GM18499 (cell line): ENCODE measurements around the gene ABCA7.

Experiments used
- ATAC-seq: cut with Tn5 transposase; IDR thresholded peaks from one replicate; pipeline ENCODE4 v1.9.1; 2021; ENCODE audit warnings: moderate number of reproducible peaks; ENCODE audit not compliant: insufficient read depth, unreplicated experiment

Gene ABCA7

GRCh38 chr19:1003283-1003682 lies 36.6 kb upstream of the ABCA7 start:
- ATAC-seq, result no peak

DNA sequence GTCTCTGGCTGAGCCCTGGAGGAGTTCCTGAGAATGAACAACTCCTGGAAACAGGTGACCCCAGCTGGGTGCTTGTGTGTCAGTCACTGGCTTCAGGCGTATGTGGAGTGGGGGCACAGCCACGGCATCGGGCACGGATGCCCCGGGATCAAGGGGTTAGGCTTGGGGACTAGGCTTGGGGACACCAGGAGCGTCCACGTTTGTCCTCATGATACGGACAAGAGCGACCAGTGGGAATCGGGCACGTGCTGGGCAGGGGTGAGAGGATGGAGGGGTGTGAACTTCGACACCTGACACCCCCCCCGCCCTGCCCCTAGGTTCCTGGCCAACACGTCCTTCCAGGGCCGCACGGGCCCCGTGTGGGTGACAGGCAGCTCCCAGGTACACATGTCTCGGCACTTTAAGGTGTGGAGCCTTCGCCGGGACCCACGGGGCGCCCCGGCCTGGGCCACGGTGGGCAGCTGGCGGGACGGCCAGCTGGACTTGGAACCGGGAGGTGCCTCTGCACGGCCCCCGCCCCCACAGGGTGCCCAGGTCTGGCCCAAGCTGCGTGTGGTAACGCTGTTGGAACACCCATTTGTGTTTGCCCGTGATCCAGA lies 35.6 kb upstream of the ABCA7 start:
- ATAC-seq, result no peak

DNA sequence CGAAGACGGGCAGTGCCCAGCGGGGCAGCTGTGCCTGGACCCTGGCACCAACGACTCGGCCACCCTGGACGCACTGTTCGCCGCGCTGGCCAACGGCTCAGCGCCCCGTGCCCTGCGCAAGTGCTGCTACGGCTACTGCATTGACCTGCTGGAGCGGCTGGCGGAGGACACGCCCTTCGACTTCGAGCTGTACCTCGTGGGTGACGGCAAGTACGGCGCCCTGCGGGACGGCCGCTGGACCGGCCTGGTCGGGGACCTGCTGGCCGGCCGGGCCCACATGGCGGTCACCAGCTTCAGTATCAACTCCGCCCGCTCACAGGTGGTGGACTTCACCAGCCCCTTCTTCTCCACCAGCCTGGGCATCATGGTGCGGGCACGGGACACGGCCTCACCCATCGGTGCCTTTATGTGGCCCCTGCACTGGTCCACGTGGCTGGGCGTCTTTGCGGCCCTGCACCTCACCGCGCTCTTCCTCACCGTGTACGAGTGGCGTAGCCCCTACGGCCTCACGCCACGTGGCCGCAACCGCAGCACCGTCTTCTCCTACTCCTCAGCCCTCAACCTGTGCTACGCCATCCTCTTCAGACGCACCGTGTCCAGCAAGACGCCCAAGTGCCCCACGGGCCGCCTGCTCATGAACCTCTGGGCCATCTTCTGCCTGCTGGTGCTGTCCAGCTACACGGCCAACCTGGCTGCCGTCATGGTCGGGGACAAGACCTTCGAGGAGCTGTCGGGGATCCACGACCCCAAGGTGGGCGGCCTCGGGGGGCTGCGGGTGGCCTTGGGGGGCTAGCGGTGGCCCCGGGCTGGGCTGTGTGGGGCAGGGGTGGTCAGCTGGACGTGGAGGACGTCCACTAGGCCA lies 34.9 kb upstream of the ABCA7 start:
- no peak for ATAC-seq

GRCh38 chr19:1006711-1007398 lies 33.1 kb upstream of the ABCA7 start:
- ATAC-seq, result no peak

DNA sequence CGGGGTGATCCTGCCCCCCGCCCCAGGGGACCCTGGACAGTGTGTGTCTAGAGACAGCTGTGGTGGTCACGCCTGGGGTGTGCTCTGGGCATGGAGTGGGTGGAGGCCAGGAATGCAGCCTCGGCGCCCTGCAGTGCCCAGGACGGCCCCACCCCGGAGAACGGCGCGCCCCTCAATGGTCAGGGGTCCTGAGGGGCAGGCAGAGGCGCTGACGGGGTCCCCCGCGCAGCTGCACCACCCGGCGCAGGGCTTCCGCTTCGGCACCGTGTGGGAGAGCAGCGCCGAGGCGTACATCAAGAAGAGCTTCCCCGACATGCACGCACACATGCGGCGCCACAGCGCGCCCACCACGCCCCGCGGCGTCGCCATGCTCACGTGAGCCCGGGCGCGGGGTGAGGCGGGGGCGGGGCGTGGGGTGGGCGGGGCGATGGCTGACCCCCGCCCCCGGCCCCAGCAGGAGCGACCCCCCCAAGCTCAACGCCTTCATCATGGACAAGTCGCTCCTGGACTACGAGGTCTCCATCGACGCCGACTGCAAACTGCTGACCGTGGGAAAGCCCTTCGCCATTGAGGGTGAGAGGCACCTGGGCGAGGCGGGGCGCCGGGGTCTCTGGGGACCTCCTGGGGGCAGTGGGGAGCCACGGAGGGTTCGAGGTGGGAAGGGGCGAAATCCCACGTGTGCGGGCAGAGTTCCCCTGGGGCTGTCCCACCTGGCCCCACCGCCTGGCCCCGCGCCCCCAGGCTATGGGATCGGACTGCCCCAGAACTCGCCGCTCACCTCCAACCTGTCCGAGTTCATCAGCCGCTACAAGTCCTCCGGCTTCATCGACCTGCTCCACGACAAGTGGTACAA lies 32.3 kb upstream of the ABCA7 start:
- no peak for ATAC-seq

- ATAC-seq, result no peak
Observed at GRCh38 chr19:1008268-1009040, 31.5 kb upstream of the ABCA7 start.

- ATAC-seq, result no peak
Observed at GRCh38 chr19:1009041-1009980, 30.6 kb upstream of the ABCA7 start.

GRCh38 chr19:1009981-1010538 lies 29.8 kb upstream of the ABCA7 start:
- ATAC-seq, result no peak

DNA sequence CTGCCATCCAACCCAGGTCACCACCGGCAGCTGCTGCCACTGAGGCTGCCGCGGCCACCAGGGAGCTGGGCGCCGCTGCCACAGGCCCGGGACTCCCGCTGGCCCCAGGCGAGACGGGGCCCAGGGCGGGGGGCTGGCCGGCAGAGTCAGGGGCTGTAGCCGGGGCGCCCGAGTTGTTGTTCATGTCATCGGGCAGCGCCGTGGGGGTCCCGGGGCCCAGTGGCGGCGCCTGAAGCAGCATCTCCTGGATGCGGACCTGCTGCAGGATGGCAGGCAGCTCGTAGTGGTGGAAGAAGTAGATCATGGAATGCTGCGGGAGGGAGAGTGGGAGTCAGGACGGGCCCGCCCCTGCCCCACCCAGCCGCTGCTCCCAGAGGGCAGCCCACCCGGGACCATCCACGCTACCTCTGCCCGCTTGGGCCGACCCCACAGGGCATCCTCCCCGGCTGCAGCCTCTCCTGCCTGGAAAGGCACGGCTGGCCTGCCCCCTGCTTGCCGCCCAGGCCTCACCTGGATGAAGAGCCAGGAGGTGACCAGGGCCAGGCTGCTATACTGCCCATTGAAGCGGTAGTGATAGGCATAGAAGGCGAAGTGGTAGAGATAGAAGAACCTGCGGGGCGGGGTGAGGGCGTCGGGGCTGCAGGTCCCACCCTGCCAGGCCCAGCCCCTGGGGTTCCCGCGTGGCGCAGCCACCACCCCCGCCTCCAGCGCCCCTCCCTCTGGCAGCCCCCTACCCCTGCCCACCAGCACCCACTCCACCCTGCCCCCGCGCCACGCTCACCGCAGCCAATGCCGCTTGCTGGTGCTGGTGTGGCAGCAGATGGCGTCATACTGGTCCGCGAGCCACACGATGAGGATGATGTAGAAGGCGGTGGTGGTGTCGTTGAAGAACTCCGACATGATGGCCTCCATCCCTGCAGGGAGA lies 29.1 kb upstream of the ABCA7 start:
- ATAC-seq, result no peak

GRCh38 chr19:1011831-1012333 lies 28.0 kb upstream of the ABCA7 start:
- no peak for ATAC-seq

- no peak for ATAC-seq
Observed at GRCh38 chr19:1012334-1012733, 27.6 kb upstream of the ABCA7 start.

DNA sequence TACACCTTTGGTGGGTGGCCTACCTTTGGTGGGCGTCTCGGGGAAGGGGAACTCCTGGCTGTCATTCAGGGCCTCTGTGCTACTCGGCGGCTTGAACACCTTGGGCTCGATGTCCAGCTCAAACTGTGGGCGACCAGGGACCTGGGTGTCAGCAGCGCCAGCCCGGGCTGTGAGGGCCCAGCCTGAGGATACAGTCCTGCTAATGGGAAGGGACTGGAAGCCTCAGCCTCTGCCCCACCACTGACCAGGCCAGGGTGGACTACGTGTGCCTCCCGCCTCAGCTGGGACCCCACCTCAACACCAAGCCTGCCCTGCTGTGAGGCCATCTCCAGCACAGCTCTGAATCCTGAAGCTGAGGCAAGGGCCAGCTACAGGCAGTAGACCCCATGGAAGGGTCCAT lies 26.7 kb upstream of the ABCA7 start:
- ATAC-seq, result no peak

- no peak for ATAC-seq
Observed at GRCh38 chr19:1014161-1015060, 25.5 kb upstream of the ABCA7 start.

- no peak for ATAC-seq
Observed at GRCh38 chr19:1015061-1015781, 24.7 kb upstream of the ABCA7 start.
